Colonic mucosa (tissue), 4 donors: ENCODE measurements around the gene ZBTB34. TPM values are rescaled to one million over a fixed set of nuclear protein-coding genes. Genes with fewer than 3 reads are reported as not detected.

Source experiments
- DNase-seq: peaks from one replicate; pipeline ENCODE4 v3.0.0-alpha.2; 2020
- H3K27ac ChIP-seq: fragments of 200-600 bp; one replicate; pipeline ENCODE4 v1.8.0; 2021
- H3K27me3 ChIP-seq: fragments of 200-600 bp; one replicate; pipeline ENCODE4 v1.8.0; 2021
- H3K36me3 ChIP-seq: fragments of 200-600 bp; one replicate; pipeline ENCODE4 v1.8.0; 2021
- H3K4me1 ChIP-seq: fragments of 200-600 bp; one replicate; pipeline ENCODE4 v1.8.0; 2021; ENCODE audit warnings: mild to moderate bottlenecking
- H3K4me3 ChIP-seq: fragments of 200-600 bp; one replicate; pipeline ENCODE4 v1.8.0; 2021
- H3K9ac ChIP-seq, 2 donors: one replicate each; pipeline ENCODE4 v1.7.0; 2013; ENCODE audit warnings: control low read depth in 2 of 2, low read depth in 2 of 2, low read length in 2 of 2
- H3K9me3 ChIP-seq: fragments of 200-600 bp; one replicate; pipeline ENCODE4 v1.8.0; 2021
- CTCF ChIP-seq: fragments of 200-600 bp; IDR thresholded peaks from one replicate; pipeline ENCODE4 v1.8.0; 2022; ENCODE audit warnings: antibody characterized with exemption, mild to moderate bottlenecking
- intact Hi-C: fragments of 100-400 bp; cut with DNase I; formaldehyde crosslinking; loops from one replicate; pipeline ENCODE4 v1.14.1; 2022
- total RNA-seq, 2 donors: library from RNA; stranded (reverse); fragmentation: NEBNext Ultra II Directional in 1 of 2; extraction: Animal tissue kit (Norgen Biotek cat#: 25700) in 1 of 2; gene quantifications; one replicate each; pipeline ENCODE4 v1.2.1, GENCODE V29; 2021
- donor health status: healthy.
- donor health status: DM: no; HTN: no; CAD: no.
- donor health status: DM: no; HTN: no; CAD: no.

Gene ZBTB34
- total RNA-seq, 2 donors from 2014 or later, result 4.6 to 10.3 TPM

DNA sequence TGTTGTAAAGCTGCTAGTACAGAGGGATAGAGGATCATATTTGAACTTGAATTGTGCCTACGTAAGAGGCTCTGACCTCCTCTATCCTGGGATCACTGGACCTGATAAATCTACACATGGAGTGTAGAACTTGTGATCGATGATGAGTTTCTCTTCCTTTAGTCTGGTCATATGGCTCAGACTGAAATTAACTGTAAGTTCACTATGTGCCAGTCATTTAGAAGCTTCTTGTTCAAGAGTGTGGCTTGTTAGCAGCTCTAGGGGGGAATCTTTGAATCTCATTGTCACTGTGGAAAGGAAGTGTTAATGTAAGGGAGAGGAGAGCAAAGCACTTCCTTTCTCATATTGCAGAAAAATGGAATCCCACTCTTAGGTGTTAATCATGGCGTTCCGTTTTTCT is 12.1 kb downstream of the ZBTB34 start:
- Histone ChIP-seq H3K9me3 (no peaks in the 10 kb centered on the region), H3K9ac (no peak overlapping the region), H3K27me3 (no peaks in the 10 kb centered on the region), H3K27ac (no peak overlapping the region), H3K4me1 (no peaks in the 10 kb centered on the region), H3K36me3 (no peaks in the 10 kb centered on the region), H3K4me3 (no peak overlapping the region)
- intact Hi-C loops, result no loop called here
- no peak for TF ChIP-seq CTCF
- DNase-seq, result no peak

GRCh38 chr9:126874546-126875314 is 14.3 kb downstream of the ZBTB34 start:
- no peak overlapping the region for H3K27ac ChIP-seq
- H3K27me3 ChIP-seq, result no peaks in the 10 kb centered on the region
- H3K36me3 ChIP-seq, result no peaks in the 10 kb centered on the region
- H3K9ac ChIP-seq, result no peak overlapping the region
- no peaks in the 10 kb centered on the region for H3K9me3 ChIP-seq
- no peak overlapping the region for H3K4me3 ChIP-seq
- no peaks in the 10 kb centered on the region for H3K4me1 ChIP-seq
- intact Hi-C loops, result no loop called here
- TF ChIP-seq CTCF, result no peak
- no peak for DNase-seq

DNA sequence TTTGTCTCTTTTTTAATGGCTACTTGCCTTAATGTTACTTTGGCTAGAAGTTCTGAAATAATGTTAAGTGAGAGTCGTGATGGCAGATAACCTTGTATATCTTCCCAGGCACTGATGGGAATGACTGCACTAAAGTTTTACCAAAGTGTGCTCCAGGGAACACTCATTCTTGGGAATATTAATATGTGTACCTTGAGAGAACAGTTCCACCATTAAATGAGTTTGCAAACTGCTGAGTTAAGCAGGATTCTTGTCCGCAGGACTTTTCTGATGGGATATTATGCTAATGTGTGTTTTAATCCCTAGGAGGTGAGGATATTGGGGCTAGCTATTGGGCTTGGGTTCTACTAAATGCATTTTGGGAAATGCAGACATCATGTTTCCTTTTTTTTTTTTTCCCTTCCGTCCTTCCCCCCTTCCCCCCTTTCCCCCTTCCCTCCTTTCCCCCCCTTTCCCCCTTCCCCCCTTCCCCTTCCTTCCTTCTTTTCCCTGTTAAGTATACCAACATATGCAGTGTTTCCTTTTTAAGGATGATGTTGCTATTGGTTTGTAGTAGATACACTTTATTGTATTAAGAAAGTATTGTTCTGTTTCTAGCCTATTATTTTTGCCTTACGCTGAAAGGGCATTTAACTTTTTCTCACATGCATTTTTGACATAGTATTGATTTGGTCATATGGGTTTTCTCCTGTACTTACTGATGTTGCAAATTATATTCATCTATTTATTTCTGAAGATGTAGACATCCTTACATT is 15.5 kb downstream of the ZBTB34 start:
- Histone ChIP-seq H3K9ac (no peak overlapping the region), H3K4me1 (no peaks in the 10 kb centered on the region), H3K36me3 (no peaks in the 10 kb centered on the region), H3K27me3 (no peaks in the 10 kb centered on the region), H3K27ac (no peak overlapping the region), H3K4me3 (no peak overlapping the region), H3K9me3 (no peaks in the 10 kb centered on the region)
- no peak for TF ChIP-seq CTCF
- intact Hi-C loops, result no loop called here
- no peak for DNase-seq

GRCh38 chr9:126876531-126876930 is 16.1 kb downstream of the ZBTB34 start:
- no peak for DNase-seq
- no peaks in the 10 kb centered on the region for H3K36me3 ChIP-seq
- H3K27ac ChIP-seq, result no peak overlapping the region
- intact Hi-C loops, result no loop called here
- H3K9ac ChIP-seq, result no peak overlapping the region
- no peaks in the 10 kb centered on the region for H3K27me3 ChIP-seq
- H3K9me3 ChIP-seq, result no peaks in the 10 kb centered on the region
- H3K4me1 ChIP-seq, result no peaks in the 10 kb centered on the region
- H3K4me3 ChIP-seq, result no peak overlapping the region
- TF ChIP-seq CTCF, result no peak

DNA sequence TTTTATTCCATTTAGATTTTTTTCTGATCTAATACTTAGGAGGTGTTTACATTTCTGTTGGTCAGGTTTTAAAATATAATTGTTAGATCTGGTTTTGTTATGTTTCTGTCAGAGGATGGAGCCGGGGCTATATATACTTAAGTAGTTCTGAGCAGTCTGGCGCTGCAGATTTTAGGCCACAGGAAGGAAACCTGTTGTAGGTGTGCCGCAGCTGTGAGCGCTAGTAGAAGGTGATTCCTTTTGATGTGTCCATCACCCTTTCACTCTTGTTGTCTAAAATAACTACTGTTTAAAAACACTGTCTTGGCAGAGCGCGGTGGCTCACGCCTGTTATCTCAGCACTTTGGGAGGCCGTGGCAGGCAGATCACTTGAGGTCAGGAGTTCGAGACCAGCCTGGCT is 17.0 kb downstream of the ZBTB34 start:
- Histone ChIP-seq H3K9me3 (no peaks in the 10 kb centered on the region), H3K27ac (no peak overlapping the region), H3K4me3 (no peak overlapping the region), H3K36me3 (no peaks in the 10 kb centered on the region), H3K9ac (no peak overlapping the region), H3K4me1 (no peaks in the 10 kb centered on the region), H3K27me3 (no peaks in the 10 kb centered on the region)
- DNase-seq, result no peak
- TF ChIP-seq CTCF, result no peak
- intact Hi-C loops, result no loop called here
